HCT116 (cell line): ENCODE measurements around the gene SBF2. TPM values are rescaled to one million over a fixed set of nuclear protein-coding genes. Genes with fewer than 3 reads are reported as not detected.
"Not testable (repeated sequence)": the region's sequence is repeated elsewhere in the genome, so short reads cannot be mapped to it uniquely, and the experiment has no call there.

Experiments
- ATAC-seq: fragments of 200-7000 bp; cut with Tn5 transposase; 2 replicates; pipeline ENCODE4 v1.9.1; 2020; ENCODE audit warnings: mild to moderate bottlenecking, moderate library complexity
- BruUV-seq: library from RNA; stranded (reverse); fragments of 400-500 nt; replicated peaks from 2 replicates; lab custom pipeline; 2021; lab: Mats Ljungman, UMichigan
- CTCF ChIA-PET: fragments of 300-600 bp; sonication (Branson Sonifier 250); formaldehyde crosslinking; loops from one replicate; lab custom pipeline; 2021; ENCODE audit warnings: antibody characterized with exemption; lab: Charles Lee
- POLR2A ChIA-PET: fragments of 300-600, 350-600 bp; sonication (Branson Sonifier 250); formaldehyde crosslinking; loops from one replicate; lab custom pipeline; 2021; ENCODE audit warnings: antibody characterized with exemption; lab: Charles Lee
- RAD21 ChIA-PET, 2 experiments: fragments of 300-600 bp; sonication (Branson Sonifier 250); formaldehyde crosslinking; loops; one replicate each; lab custom pipeline; 2023; ENCODE audit warnings: low total read pairs in 2 of 2; ENCODE audit not compliant: uncharacterized antibody in 2 of 2, unreplicated experiment in 2 of 2, low non-redundant PET in 1 of 2; lab: Charles Lee
- DNase-seq: peaks from one replicate; pipeline ENCODE4 v3.0.0-alpha.2; 2010; ENCODE audit warnings: low read depth, low spot score
- H2AFZ ChIP-seq: fragments of 200-600 bp; shearing (Covaris generic), sonication (generic); 2 replicates; pipeline ENCODE4 v1.6.1; 2017; ENCODE audit warnings: low read depth, mixed run types, mixed read lengths, antibody characterized with exemption, low read length; ENCODE audit not compliant: poor library complexity, severe bottlenecking
- H3K27ac ChIP-seq: 2 replicates; pipeline ENCODE4 v1.5.1; 2012; ENCODE audit warnings: low read depth, low read length
- H3K27me3 ChIP-seq: fragments of 200-600 bp; sonication (generic); 2 replicates; pipeline ENCODE4 v1.6.1; 2016; ENCODE audit warnings: mixed run types, low read length, mixed read lengths; ENCODE audit not compliant: insufficient read depth
- H3K36me3 ChIP-seq, 2 experiments: fragments of 200-500 bp in 1 of 2; fragments of 200-600 bp in 1 of 2; sonication (Bioruptor generic) in 1 of 2; sonication (generic) in 1 of 2; 2 replicates each; pipeline versions ENCODE4 v1.5.1 to v1.6.1; 2014 to 2016; ENCODE audit warnings: low read length in 2 of 2, inconsistent platforms in 1 of 2, mixed read lengths in 1 of 2, mixed run types in 1 of 2; ENCODE audit not compliant: insufficient read depth in 2 of 2, control insufficient read depth in 1 of 2
- H3K4me1 ChIP-seq, 2 experiments: fragments of 200-600 bp in 1 of 2; sonication (generic) in 1 of 2; 2 replicates each; pipeline versions ENCODE4 v1.5.1 to v1.6.1; 2012 to 2017; ENCODE audit warnings: low read length in 2 of 2, inconsistent platforms in 1 of 2, mild to moderate bottlenecking in 1 of 2, mixed read lengths in 1 of 2, mixed run types in 1 of 2, moderate library complexity in 1 of 2; ENCODE audit not compliant: insufficient read depth in 2 of 2, control insufficient read depth in 1 of 2
- H3K4me2 ChIP-seq: fragments of 200-600 bp; sonication (generic); 2 replicates; pipeline ENCODE4 v1.6.1; 2017; ENCODE audit warnings: mixed run types, low read length, mixed read lengths
- H3K4me3 ChIP-seq, 2 experiments: fragments of 200-600 bp in 1 of 2; sonication (generic) in 1 of 2; replicated peaks in 1 of 2; 2 replicates each; pipeline ENCODE4 v1.5.1; 2011 to 2016; ENCODE audit warnings: low read length in 2 of 2, control low read depth in 1 of 2, low read depth in 1 of 2, mild to moderate bottlenecking in 1 of 2, mixed read lengths in 1 of 2, mixed run types in 1 of 2
- H3K79me2 ChIP-seq: fragments of 200-600 bp; sonication (generic); 2 replicates; pipeline ENCODE4 v1.6.1; 2017; ENCODE audit warnings: mild to moderate bottlenecking, mixed run types, low read length, moderate library complexity, mixed read lengths; ENCODE audit not compliant: insufficient read depth
- H3K9ac ChIP-seq: fragments of 200-600 bp; sonication (generic); 2 replicates; pipeline ENCODE4 v1.6.1; 2016; ENCODE audit warnings: low read length, mixed read lengths
- H3K9me2 ChIP-seq: fragments of 200-600 bp; sonication (generic), shearing (Covaris generic); 2 replicates; pipeline ENCODE4 v1.6.1; 2017; ENCODE audit warnings: mixed run types, mild to moderate bottlenecking, moderate library complexity; ENCODE audit not compliant: insufficient read depth
- H3K9me3 ChIP-seq, 2 experiments: fragments of 200-500 bp in 1 of 2; fragments of 200-600 bp in 1 of 2; sonication (Bioruptor generic) in 1 of 2; sonication (generic) in 1 of 2; 2 replicates each; pipeline ENCODE4 v1.6.1; 2014 to 2017; ENCODE audit warnings: low read length in 2 of 2, mixed read lengths in 2 of 2, inconsistent platforms in 1 of 2, low read depth in 1 of 2, mild to moderate bottlenecking in 1 of 2, mixed run types in 1 of 2, moderate library complexity in 1 of 2; ENCODE audit not compliant: control insufficient read depth in 1 of 2, insufficient read depth in 1 of 2
- H4K20me1 ChIP-seq: fragments of 200-600 bp; sonication (generic), shearing (Covaris generic); 2 replicates; pipeline ENCODE4 v1.6.1; 2017; ENCODE audit warnings: mixed run types, mild to moderate bottlenecking, moderate library complexity; ENCODE audit not compliant: insufficient read depth
- CBX3 ChIP-seq: IDR thresholded peaks from 2 replicates; pipeline ENCODE4 v1.6.1; 2012; ENCODE audit warnings: low read depth
- EGR1 ChIP-seq: IDR thresholded peaks from 2 replicates; pipeline ENCODE4 v1.6.1; 2012; ENCODE audit warnings: low read depth
- EZH2 ChIP-seq: fragments of 200-600 bp; sonication (generic); IDR thresholded peaks from 2 replicates; pipeline ENCODE4 v1.6.1; 2017; ENCODE audit warnings: antibody characterized with exemption, mixed run types
- FOSL1 ChIP-seq: IDR thresholded peaks from 2 replicates; pipeline ENCODE4 v1.6.1; 2012; ENCODE audit warnings: low read depth
- JUND ChIP-seq: IDR thresholded peaks from 2 replicates; pipeline ENCODE4 v1.6.1; 2012
- MAX ChIP-seq: IDR thresholded peaks from 2 replicates; pipeline ENCODE4 v1.6.1; 2012
- POLR2AphosphoS5 ChIP-seq: IDR thresholded peaks from 2 replicates; pipeline ENCODE4 v1.6.1; 2011; ENCODE audit warnings: mild to moderate bottlenecking, low read depth, low read length, moderate library complexity
- RAD21 ChIP-seq: IDR thresholded peaks from 2 replicates; pipeline ENCODE4 v1.6.1; 2012; ENCODE audit warnings: low read depth, mild to moderate bottlenecking
- SIN3A ChIP-seq: IDR thresholded peaks from 2 replicates; pipeline ENCODE4 v1.6.1; 2012; ENCODE audit warnings: low read depth
- SP1 ChIP-seq: IDR thresholded peaks from 2 replicates; pipeline ENCODE4 v1.6.1; 2012; ENCODE audit warnings: low read depth
- SRF ChIP-seq: IDR thresholded peaks from 2 replicates; pipeline ENCODE4 v1.6.1; 2012; ENCODE audit warnings: low read depth
- YY1 ChIP-seq: IDR thresholded peaks from 2 replicates; pipeline ENCODE4 v1.6.1; 2011; ENCODE audit warnings: low read length, low read depth, moderate library complexity, mild to moderate bottlenecking; ENCODE audit not compliant: insufficient replicate concordance; ENCODE audit errors: extremely low read depth
- ZBTB33 ChIP-seq: IDR thresholded peaks from 2 replicates; pipeline ENCODE4 v1.6.1; 2011; ENCODE audit warnings: mild to moderate bottlenecking, low read length, moderate library complexity; ENCODE audit not compliant: insufficient replicate concordance; ENCODE audit errors: extremely low read depth
- ZFX ChIP-seq: fragments of 450-650 bp; IDR thresholded peaks from 2 replicates; pipeline ENCODE4 v1.6.1; 2017
- intact Hi-C: fragments of 100-400 bp; cut with micrococcal nuclease; formaldehyde crosslinking; loops from 2 replicates; pipeline ENCODE4 v1.10.0; 2022
- total RNA-seq: library from RNA; stranded (reverse); gene quantifications from one replicate; pipeline ENCODE4 v1.2.1, GENCODE V29; 2021; ENCODE audit not compliant: unreplicated experiment
- TF ChIP-seq, protein P1 (sequence below): IDR thresholded peaks from 2 replicates; pipeline ENCODE4 v1.6.1; 2012; ENCODE audit warnings: low read depth

Gene SBF2
- total RNA-seq, 1 experiment from 2014 or later = 35.0 TPM

GRCh38 chr11:9900253-9900652, 393.8 kb downstream of the SBF2 start:
- DNase-seq (peak; percentile 87), ATAC-seq (peak; percentile 93)
- peaks cover 19 to 51% of the 10 kb centered on the region in 2 experiments for H3K4me1 ChIP-seq
- H3K9me2 ChIP-seq, H3K27me3 ChIP-seq, H3K36me3 ChIP-seq, BruUV-seq, CTCF ChIA-PET, H3K9me3 ChIP-seq, H4K20me1 ChIP-seq, H3K79me2 ChIP-seq, intact Hi-C loops, H2AFZ ChIP-seq, RAD21 ChIA-PET: not testable (repeated sequence)
- H3K4me2 ChIP-seq = peak overlapping the region; percentile 62
- POLR2A ChIA-PET = interaction anchor here (0.6 to 2.0 kb wide), 2 partner anchors 12 to 16 kb away, joined by 3 to 4 read pairs; no protein-coding TSS in a partner anchor
- TF ChIP-seq CBX3 (peak; percentile 96), SRF (peak; percentile 41; the same call in 1 of the 2 replicates), JUND (peak; percentile 90), SP1 (peak; percentile 83), MAX (peak; percentile 84), POLR2AphosphoS5 (peak; percentile 32; the same call in 1 of the 2 replicates), FOSL1 (peak; percentile 90), RAD21 (peak; percentile 10; the same call in 1 of the 2 replicates)
- H3K27ac ChIP-seq = peak overlapping the region; percentile 31; the same call in 1 of the 2 replicates
- peak overlapping the region in 1 of 2 experiments; percentile 31; a peak in 2 of 4 replicates for H3K4me3 ChIP-seq
- H3K9ac ChIP-seq = peak overlapping the region; percentile 56

GRCh38 chr11:9899676-9900075, 394.3 kb downstream of the SBF2 start:
- no peaks in the 10 kb centered on the region for H3K9me3 ChIP-seq
- H3K27ac ChIP-seq = peak overlapping the region; percentile 11; the same call in 1 of the 2 replicates
- no peaks in the 10 kb centered on the region for H3K36me3 ChIP-seq
- no peak for ATAC-seq
- peaks cover 19 to 46% of the 10 kb centered on the region in 2 experiments for H3K4me1 ChIP-seq
- no peaks in the 10 kb centered on the region for H4K20me1 ChIP-seq
- DNase-seq = no peak
- no peak overlapping the region for H2AFZ ChIP-seq
- intact Hi-C loops = no loop called here
- no peaks in the 10 kb centered on the region for H3K27me3 ChIP-seq
- peak overlapping the region; percentile 62 for H3K4me2 ChIP-seq
- CTCF ChIA-PET = no interaction called here
- POLR2A ChIA-PET = interaction anchor here (0.6 to 2.0 kb wide), 2 partner anchors 11 to 17 kb away, joined by 3 to 4 read pairs; no protein-coding TSS in a partner anchor
- RAD21 ChIA-PET = no interaction called here
- peak overlapping the region; percentile 56 for H3K9ac ChIP-seq
- H3K9me2 ChIP-seq = no peaks in the 10 kb centered on the region
- peak overlapping the region in 1 of 2 experiments; percentile 31; a peak in 1 of 4 replicates for H3K4me3 ChIP-seq
- BruUV-seq = TSS peak; percentile 89
- no peaks in the 10 kb centered on the region for H3K79me2 ChIP-seq
- TF ChIP-seq SRF (no peak), YY1 (no peak), EGR1 (no peak), ZBTB33 (no peak), EZH2 (no peak), CBX3 (no peak), ZFX (no peak), SIN3A (no peak), MAX (no peak)
- TF ChIP-seq, protein P1, sequence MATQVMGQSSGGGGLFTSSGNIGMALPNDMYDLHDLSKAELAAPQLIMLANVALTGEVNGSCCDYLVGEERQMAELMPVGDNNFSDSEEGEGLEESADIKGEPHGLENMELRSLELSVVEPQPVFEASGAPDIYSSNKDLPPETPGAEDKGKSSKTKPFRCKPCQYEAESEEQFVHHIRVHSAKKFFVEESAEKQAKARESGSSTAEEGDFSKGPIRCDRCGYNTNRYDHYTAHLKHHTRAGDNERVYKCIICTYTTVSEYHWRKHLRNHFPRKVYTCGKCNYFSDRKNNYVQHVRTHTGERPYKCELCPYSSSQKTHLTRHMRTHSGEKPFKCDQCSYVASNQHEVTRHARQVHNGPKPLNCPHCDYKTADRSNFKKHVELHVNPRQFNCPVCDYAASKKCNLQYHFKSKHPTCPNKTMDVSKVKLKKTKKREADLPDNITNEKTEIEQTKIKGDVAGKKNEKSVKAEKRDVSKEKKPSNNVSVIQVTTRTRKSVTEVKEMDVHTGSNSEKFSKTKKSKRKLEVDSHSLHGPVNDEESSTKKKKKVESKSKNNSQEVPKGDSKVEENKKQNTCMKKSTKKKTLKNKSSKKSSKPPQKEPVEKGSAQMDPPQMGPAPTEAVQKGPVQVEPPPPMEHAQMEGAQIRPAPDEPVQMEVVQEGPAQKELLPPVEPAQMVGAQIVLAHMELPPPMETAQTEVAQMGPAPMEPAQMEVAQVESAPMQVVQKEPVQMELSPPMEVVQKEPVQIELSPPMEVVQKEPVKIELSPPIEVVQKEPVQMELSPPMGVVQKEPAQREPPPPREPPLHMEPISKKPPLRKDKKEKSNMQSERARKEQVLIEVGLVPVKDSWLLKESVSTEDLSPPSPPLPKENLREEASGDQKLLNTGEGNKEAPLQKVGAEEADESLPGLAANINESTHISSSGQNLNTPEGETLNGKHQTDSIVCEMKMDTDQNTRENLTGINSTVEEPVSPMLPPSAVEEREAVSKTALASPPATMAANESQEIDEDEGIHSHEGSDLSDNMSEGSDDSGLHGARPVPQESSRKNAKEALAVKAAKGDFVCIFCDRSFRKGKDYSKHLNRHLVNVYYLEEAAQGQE = no peak
